IMR-90 (cell line): ENCODE measurements around the gene CDS1.

Experiments
- BHLHE40 ChIP-seq: fragments of 150-350 bp; IDR thresholded peaks from 2 replicates; pipeline ENCODE4 v1.6.1; 2016; ENCODE audit warnings: mild to moderate bottlenecking, low read depth, low read length
- CEBPB ChIP-seq: IDR thresholded peaks from 2 replicates; pipeline ENCODE4 v1.6.1; 2012; ENCODE audit warnings: low read depth, low read length, improper control_type of control experiment
- FOS ChIP-seq: fragments of 150-350 bp; IDR thresholded peaks from 2 replicates; pipeline ENCODE4 v1.6.1; 2016; ENCODE audit warnings: low read depth, low read length
- MAFK ChIP-seq: IDR thresholded peaks from 2 replicates; pipeline ENCODE4 v1.6.1; 2012; ENCODE audit warnings: low read depth, low read length, improper control_type of control experiment
- MAZ ChIP-seq: IDR thresholded peaks from 2 replicates; pipeline ENCODE4 v1.6.1; 2012; ENCODE audit warnings: low read depth, mild to moderate bottlenecking, low read length, improper control_type of control experiment, moderate library complexity, borderline replicate concordance
- MXI1 ChIP-seq: IDR thresholded peaks from 2 replicates; pipeline ENCODE4 v1.6.1; 2012; ENCODE audit warnings: low read depth, mild to moderate bottlenecking, low read length, moderate library complexity, borderline replicate concordance
- NFE2L2 ChIP-seq: fragments of 150-350 bp; IDR thresholded peaks from 2 replicates; pipeline ENCODE4 v1.6.1; 2016; ENCODE audit warnings: low read depth, mild to moderate bottlenecking, low read length
- POLR2A ChIP-seq: IDR thresholded peaks from 2 replicates; pipeline ENCODE4 v1.6.1; 2012; ENCODE audit warnings: mild to moderate bottlenecking, low read depth, low read length
- RAD21 ChIP-seq: IDR thresholded peaks from 2 replicates; pipeline ENCODE4 v1.6.1; 2012; ENCODE audit warnings: low read length, improper control_type of control experiment
- RCOR1 ChIP-seq: IDR thresholded peaks from 2 replicates; pipeline ENCODE4 v1.6.1; 2012; ENCODE audit warnings: mild to moderate bottlenecking, low read length, improper control_type of control experiment; ENCODE audit not compliant: insufficient replicate concordance
- SMC3 ChIP-seq: fragments of 150-350 bp; IDR thresholded peaks from 2 replicates; pipeline ENCODE4 v1.6.1; 2016; ENCODE audit warnings: low read depth, mild to moderate bottlenecking, antibody characterized with exemption, low read length, moderate library complexity
- TF ChIP-seq, protein P1 (sequence below): conservative IDR thresholded peaks from 2 replicates; pipeline ENCODE4 v1.5.1; 2012; ENCODE audit warnings: mild to moderate bottlenecking, low read depth, low read length, improper control_type of control experiment
- TF ChIP-seq, protein P2 (sequence below): fragments of 150-350 bp; IDR thresholded peaks from 2 replicates; pipeline ENCODE4 v1.6.1; 2017; ENCODE audit warnings: mild to moderate bottlenecking, antibody characterized with exemption, low read length, low read depth

DNA sequence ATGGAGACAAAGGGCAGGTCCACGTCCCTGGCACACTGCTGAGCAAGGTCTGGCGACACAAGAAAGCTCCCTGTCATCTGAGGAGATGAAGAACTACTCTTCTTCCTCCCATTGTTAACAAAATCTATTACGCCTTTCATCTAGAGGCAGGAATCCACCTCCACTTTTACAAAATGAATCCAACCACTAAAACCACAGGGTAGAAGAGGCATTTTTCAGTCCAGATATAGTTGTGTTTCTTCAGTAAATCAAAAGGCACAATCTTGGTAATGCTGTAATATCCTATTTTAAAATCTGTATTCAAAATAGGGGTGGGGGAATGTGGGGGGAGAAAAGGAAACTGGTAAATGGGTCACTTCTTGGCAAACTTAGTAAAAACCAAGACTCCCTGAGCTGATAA, 101.4 kb downstream of the CDS1 start:
- TF ChIP-seq, protein P1, sequence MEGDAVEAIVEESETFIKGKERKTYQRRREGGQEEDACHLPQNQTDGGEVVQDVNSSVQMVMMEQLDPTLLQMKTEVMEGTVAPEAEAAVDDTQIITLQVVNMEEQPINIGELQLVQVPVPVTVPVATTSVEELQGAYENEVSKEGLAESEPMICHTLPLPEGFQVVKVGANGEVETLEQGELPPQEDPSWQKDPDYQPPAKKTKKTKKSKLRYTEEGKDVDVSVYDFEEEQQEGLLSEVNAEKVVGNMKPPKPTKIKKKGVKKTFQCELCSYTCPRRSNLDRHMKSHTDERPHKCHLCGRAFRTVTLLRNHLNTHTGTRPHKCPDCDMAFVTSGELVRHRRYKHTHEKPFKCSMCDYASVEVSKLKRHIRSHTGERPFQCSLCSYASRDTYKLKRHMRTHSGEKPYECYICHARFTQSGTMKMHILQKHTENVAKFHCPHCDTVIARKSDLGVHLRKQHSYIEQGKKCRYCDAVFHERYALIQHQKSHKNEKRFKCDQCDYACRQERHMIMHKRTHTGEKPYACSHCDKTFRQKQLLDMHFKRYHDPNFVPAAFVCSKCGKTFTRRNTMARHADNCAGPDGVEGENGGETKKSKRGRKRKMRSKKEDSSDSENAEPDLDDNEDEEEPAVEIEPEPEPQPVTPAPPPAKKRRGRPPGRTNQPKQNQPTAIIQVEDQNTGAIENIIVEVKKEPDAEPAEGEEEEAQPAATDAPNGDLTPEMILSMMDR: no peak
- TF ChIP-seq, protein P2, sequence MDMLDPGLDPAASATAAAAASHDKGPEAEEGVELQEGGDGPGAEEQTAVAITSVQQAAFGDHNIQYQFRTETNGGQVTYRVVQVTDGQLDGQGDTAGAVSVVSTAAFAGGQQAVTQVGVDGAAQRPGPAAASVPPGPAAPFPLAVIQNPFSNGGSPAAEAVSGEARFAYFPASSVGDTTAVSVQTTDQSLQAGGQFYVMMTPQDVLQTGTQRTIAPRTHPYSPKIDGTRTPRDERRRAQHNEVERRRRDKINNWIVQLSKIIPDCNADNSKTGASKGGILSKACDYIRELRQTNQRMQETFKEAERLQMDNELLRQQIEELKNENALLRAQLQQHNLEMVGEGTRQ: no peak
- TF ChIP-seq POLR2A (no peak), CEBPB (no peak), BHLHE40 (no peak), MAZ (no peak), MAFK (no peak), RAD21 (no peak), FOS (no peak), RCOR1 (no peak), SMC3 (no peak), NFE2L2 (no peak), MXI1 (no peak)
